Smooth muscle cell of the brain vasculature (primary cell): ENCODE data around the gene KRTAP10-12.

ENCODE experiments used
- DNase-seq: peaks from one replicate; pipeline ENCODE4 v3.0.0-alpha.2; 2012; ENCODE audit warnings: low read depth, low spot score

Gene KRTAP10-12

DNA sequence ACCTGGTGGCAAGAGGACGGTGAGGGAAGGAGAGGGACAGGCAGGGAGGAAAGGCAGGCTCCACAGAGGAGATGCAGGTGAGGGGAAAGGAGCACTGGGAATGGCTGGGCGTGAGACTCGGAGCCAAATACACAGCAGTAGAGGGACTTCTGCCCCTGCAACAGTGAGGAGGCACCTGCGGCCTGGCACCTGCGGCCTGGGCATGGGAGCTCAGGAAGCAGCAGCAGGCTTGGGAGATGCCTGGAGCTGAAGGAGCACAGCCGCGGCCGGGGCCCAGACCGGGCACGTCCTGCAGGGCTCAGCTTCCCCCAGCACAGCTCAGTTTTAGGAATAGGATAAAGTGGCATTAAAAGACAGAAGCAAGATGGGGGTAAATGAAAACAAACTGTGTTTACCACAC lies 35.3 kb downstream of the KRTAP10-12 start:
- DNase-seq: no peak

DNA sequence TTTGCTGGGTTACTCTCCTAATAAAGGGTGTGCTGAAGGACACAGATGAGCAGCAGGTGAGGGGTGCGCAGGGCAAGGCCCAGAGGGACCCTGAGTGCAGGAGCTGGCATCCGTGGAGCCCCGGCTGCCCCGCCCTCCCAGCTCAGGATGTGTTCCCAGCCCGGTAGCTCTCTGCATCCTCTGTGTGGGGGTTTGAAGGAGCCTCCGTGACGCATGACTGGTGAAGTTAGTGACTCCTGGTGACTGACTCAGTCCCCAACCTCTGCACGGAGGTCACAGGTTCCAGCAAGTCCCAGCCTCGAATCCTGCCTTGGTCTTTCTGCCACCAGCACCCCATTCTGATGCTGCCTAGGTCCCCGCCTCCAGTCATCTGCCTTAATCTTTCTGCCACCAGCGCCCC lies 36.0 kb downstream of the KRTAP10-12 start:
- no peak for DNase-seq

DNA sequence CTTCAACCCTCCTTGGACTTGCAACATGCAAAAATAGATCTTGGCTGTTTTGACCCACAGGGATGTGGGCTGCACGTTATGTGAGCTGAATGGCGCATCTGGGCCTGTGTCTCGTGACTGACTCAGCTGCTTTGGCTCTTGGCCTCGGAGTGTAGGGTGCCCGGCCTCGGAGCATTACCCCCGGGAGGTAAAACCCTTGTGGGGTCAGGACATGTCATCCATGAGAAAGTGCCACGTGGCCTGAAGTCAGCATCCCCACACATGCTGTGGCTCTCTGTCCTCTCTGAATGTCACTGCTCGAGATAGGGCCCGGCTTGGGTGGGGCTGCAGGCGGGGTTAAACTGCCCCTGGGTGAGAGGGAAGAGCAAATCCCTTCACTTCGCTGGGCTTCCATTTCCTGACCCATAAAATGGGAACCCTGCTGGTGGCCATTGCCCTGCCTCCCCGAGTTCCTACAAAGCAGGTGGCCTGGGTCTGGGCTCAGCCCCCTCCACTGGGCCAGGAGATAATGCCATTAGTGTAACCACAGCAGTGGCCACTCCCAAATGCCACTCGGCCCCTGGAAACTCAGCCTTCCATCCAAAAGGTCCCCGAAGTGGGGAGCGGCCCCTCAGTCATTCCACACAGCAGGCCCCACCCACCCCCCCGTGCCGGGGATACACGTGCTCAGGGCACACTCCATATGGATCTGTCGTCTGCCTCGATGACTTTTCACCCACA lies 37.2 kb downstream of the KRTAP10-12 start:
- no peak for DNase-seq

DNA sequence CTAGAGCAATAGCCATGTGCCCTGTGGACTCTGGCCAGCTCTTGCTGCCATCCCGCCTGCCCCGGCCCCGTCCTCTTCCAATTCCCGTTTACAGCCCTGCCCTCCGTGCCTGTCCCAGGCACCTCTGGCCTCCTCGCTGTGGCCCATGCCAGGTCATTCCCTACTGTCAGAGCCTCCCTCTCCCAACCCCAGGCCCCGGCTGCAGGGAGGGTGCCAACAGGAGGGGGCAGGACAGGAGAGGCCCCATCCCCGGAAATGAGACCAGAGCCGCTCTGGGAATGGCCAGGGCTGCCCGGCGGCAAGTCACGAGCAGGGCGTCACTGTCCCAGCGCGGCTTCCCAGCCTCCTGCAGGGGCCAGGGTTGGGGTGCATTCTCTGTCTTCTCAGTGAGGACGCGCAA lies 37.9 kb downstream of the KRTAP10-12 start:
- DNase-seq: no peak

DNA sequence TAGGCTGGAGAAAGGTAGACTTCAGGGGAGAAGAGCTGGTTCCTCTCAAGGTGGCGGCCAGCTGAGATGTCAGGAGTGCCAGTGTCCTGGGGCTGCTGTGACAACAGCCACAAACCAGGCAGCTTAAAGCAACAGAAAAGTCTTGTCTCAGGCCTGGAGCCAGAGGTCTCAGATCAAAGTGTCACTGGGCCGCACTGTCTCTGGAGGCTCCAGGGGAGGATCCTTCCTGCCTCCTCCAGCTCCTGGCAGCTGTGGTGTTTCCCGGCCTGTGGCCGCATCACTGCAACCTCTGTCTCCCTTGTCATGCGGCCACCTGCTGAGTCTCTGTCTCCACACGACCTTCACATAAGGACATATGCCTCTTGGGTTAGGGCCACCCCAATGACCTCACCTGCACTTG lies 38.8 kb downstream of the KRTAP10-12 start:
- no peak for DNase-seq

DNA sequence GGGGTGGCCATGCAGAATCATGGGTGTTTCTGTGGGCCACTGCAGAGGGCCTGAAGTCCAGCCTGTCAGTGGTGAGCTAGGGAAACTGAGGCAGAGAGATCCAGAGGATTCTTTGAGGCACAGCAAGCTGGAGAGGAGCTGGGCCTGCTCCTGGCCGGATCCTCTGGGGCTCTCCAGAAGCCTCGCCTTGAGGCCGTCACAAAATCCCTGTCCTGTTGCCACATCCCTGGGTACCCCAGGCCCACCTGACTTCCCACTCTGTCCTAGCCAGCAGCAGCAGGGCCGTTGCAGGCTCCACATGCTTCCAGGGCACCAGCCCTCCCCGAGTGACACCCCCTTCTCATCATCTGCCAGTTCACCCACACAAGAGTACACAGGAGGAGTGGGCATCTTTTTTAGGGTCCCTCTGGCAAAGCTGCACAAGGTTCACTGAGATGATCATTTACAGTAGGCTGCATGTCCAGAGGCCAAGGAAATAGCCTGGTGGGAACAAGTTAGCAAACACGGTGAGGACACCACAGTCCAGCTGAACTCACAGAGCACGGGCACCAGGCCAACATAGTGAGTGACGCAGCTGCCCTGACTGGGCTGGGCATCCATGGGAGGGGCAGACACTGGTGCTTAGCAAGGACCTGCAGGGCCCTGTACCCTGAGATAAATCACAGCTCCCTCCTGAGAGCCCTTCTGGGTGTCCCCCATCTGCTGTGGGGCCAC lies 39.5 kb downstream of the KRTAP10-12 start:
- DNase-seq: no peak

DNA sequence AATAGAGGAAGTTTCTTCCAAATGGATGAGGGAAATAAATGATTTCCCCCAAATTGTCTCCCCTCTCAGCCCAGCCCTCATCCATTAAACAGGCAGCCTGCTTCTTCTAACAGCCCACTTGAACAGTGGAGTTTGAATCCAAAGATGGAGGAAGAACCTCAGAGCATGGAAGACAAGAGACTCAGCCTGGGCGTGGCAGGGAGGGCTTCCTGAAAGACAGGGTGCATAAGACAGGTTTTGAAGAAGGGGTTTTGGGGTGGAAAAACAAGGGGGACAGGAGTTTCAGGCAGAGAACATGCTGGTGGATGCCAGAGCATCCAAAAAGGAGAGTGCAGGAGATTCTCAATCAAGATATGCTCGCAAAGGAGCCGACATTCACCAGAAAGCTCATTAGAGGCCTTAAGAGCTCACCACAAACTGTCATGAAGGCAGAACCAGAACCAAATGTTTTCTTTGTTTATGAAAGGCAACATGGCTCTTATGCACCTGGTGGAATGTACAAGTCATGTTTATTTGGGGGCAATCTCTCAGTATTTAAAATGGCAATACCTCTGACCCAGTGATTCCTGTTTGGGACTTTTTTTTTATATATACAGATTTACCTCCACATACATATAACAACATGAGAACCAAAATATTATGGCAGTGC lies 40.9 kb downstream of the KRTAP10-12 start:
- DNase-seq: no peak

DNA sequence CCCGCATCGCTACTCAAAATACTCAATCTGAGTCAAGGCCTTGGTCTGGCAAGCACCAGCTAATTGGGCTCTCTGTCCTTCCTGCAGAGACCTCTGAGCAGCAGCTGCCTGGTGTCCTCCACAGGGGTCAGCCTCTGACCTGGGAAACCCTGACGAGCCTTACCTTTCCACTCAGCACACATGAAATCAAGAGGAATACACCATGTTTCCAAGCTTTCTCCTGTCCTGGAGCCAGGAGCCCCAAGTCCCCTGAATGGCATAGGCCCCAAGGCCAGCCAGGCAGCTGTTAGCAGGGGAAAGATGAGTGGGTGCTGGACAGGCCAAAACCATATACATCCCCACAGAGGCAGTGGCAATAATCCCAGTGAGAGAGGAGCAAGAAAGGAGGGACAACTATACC lies 41.6 kb downstream of the KRTAP10-12 start:
- no peak for DNase-seq

DNA sequence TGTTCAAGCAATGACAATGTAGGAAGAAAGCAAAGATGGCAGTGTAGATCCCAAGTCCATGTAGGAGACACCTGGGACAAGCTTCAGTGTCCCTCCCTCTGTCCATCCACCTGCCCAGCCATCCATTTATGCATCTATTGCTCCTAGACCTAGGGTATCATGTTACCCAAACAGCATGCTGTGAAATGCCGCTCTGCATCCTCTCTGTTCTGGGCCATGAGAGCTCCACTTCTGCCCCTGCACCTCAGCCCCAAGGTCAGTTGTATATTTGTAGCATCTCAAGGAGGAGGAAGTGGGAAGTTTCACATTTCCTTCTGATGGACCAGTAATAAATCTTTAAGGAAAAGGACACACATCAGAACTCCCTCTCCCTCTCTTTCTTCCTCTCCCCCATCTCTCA lies 42.3 kb downstream of the KRTAP10-12 start:
- no peak for DNase-seq

DNA sequence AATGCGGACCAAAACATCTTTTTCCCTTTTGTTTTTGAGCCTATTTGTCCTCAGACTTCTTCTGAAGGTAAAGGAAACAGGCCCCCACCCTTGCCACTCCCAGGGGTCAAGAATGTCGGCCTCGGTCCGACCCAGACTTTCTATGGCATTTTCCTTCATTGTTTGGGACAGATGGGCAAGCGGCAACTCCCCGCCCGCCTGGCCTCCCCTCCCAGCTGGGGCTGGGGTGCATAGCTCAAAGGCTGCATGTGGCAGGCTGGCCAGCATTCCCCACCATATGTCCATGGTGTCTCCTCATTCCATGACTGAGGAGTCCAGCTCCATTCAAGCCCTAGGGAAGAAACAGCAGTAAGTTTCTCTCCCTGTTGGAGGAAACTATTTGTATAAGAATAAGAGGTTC lies 43.8 kb downstream of the KRTAP10-12 start:
- no peak for DNase-seq

DNA sequence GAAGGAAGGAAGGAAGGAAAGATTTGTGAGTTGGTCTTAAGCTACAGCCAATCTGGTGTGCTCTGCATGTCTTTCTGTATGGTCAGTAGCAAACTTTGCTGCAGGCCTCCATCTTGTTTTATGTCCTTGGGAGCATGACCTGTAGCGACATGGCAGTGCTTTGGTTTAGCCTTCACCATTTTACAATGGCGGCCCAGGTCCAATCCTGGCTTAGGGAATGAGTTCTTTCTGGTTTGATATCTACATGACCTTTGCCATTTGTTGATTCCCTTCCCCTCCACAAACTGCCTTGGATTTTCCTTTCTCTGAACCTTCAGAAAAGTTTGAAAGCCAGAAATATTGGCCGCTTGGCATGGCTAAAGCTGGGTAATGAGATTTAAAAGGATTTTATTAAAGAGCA lies 44.9 kb downstream of the KRTAP10-12 start:
- no peak for DNase-seq

DNA sequence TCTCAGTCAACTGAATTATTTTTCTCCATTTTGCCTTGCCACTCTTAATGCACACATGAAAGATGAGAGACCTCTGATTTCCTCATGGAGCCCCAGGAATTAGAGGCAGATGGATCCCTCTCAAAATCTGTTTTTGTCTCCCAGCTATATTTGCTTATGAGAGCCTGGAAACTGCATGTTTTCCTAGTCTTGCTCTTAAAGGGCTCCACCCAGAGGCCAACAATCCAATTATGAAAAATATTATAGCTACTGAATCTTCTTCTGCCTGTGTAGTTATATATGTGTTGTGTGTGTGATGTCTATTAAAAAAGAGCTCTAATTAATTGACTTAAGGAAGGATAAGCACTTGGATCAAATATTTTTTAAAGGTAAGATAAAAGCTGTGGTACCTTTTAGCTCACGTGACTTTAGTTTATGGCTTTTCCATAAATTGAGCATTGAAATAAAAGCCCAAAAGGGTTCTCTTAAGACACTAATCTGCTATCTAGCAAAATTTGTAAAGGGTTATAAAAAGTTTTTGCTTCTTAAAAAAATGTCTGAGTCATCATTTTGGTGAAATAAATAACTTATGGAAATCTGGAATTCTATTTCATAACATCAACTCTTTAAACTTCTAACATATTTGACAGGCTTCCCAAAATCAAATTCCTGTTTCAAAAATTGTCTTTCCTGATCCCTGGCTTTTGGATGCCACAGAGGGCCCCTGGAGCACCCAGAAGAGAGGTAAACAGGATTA lies 45.6 kb downstream of the KRTAP10-12 start:
- DNase-seq: no peak
